Measurements from ENCODE around the gene RNF144B.
A peak's percentile ranks its signal among the peaks of the same experiment; 100 is the strongest.

RNF144B gene

GRCh38 chr6:18492972-18493371 lies 105.8 kb downstream of the RNF144B start:
- no peak for DNase-seq

GRCh38 chr6:18493382-18493891 lies 106.3 kb downstream of the RNF144B start:
- DNase-seq, result no peak

GRCh38 chr6:18493925-18494324 lies 106.8 kb downstream of the RNF144B start:
- DNase-seq, result no peak

- peak; percentile 60 for DNase-seq
Observed at GRCh38 chr6:18495236-18495635, 108.1 kb downstream of the RNF144B start.

GRCh38 chr6:18496462-18496861 lies 109.3 kb downstream of the RNF144B start:
- no peak for DNase-seq

- DNase-seq, result no peak
Observed at GRCh38 chr6:18497006-18497405, 109.9 kb downstream of the RNF144B start.

GRCh38 chr6:18498408-18498807 lies 111.3 kb downstream of the RNF144B start:
- DNase-seq, result no peak

- DNase-seq, result no peak
Observed at GRCh38 chr6:18500921-18501662, 113.9 kb downstream of the RNF144B start.

- DNase-seq, result no peak
Observed at GRCh38 chr6:18501663-18502013, 114.5 kb downstream of the RNF144B start.

- DNase-seq, result no peak
Observed at GRCh38 chr6:18503206-18503592, 116.0 kb downstream of the RNF144B start.

- DNase-seq, result peak; percentile 78
Observed at GRCh38 chr6:18503593-18504231, 116.6 kb downstream of the RNF144B start.

- DNase-seq, result no peak
Observed at GRCh38 chr6:18504232-18504596, 117.1 kb downstream of the RNF144B start.

GRCh38 chr6:18506382-18507017 lies 119.3 kb downstream of the RNF144B start:
- no peak for DNase-seq

- no peak for DNase-seq
Observed at GRCh38 chr6:18507018-18507415, 119.9 kb downstream of the RNF144B start.

- no peak for DNase-seq
Observed at GRCh38 chr6:18507561-18507960, 120.4 kb downstream of the RNF144B start.

GRCh38 chr6:18509871-18510643 lies 122.9 kb downstream of the RNF144B start:
- no peak for DNase-seq

GRCh38 chr6:18510644-18511033 lies 123.5 kb downstream of the RNF144B start:
- DNase-seq, result no peak

GRCh38 chr6:18511211-18511610 lies 124.1 kb downstream of the RNF144B start:
- no peak for DNase-seq

GRCh38 chr6:18513253-18513798 lies 126.2 kb downstream of the RNF144B start:
- no peak for DNase-seq

GRCh38 chr6:18514180-18514579 lies 127.0 kb downstream of the RNF144B start:
- no peak for DNase-seq

GRCh38 chr6:18515767-18516166 lies 128.6 kb downstream of the RNF144B start:
- no peak for DNase-seq

All from OCI-M1 (cell line).